Natural killer cell treated with Interleukin-12 subunit alpha and Interleukin-12 subunit beta and Interleukin-15 and Interleukin-18, amount 100 ng/mL, for 72 hours (primary cell): ENCODE results near the gene MICU2. TPM values are rescaled to one million over a fixed set of nuclear protein-coding genes. Genes with fewer than 3 reads are reported as not detected.
"Not testable (repeated sequence)": the region's sequence is repeated elsewhere in the genome, so short reads cannot be mapped to it uniquely, and the experiment has no call there.

Experiments
- ATAC-seq, 2 donors: fragments of 150-1000 bp; cut with Tn5 transposase in 1 of 2; sonication (Bioruptor Pico), chemical (Tn5 transposase) in 1 of 2; 2 replicates each; pipeline ENCODE4 v1.10.0; 2021
- DNase-seq: peaks from one replicate; pipeline ENCODE4 v3.0.0; 2022; ENCODE audit warnings: low spot score
- H3K27ac Mint-ChIP-seq, 2 donors: 1 replicate in 1 of 2; 2 replicates in 1 of 2; pipeline ENCODE4 v1.8.0; 2022; ENCODE audit warnings: mixed read lengths in 2 of 2, mild to moderate bottlenecking in 1 of 2, moderate library complexity in 1 of 2
- H3K27me3 Mint-ChIP-seq, 2 donors: 1 replicate in 1 of 2; 2 replicates in 1 of 2; pipeline ENCODE4 v1.8.0; 2022; ENCODE audit warnings: mixed read lengths in 2 of 2
- H3K36me3 Mint-ChIP-seq: one replicate; pipeline ENCODE4 v1.8.0; 2022; ENCODE audit warnings: mixed read lengths
- H3K4me1 Mint-ChIP-seq, 2 donors: 1 replicate in 1 of 2; 2 replicates in 1 of 2; pipeline ENCODE4 v1.8.0; 2022; ENCODE audit warnings: low read depth in 2 of 2, mixed read lengths in 2 of 2, mild to moderate bottlenecking in 1 of 2
- H3K4me3 Mint-ChIP-seq: one replicate; pipeline ENCODE4 v1.8.0; 2022; ENCODE audit warnings: mixed read lengths
- H3K9me3 Mint-ChIP-seq: 2 replicates; pipeline ENCODE4 v1.8.0; 2022; ENCODE audit warnings: mixed read lengths
- total RNA-seq, 2 donors: library from RNA; stranded (reverse); gene quantifications; one replicate each; pipeline ENCODE4 v1.2.3, GENCODE V29; 2022

MICU2 gene
- total RNA-seq, 2 donors from 2014 or later, result 30.5 to 35.0 TPM

DNA sequence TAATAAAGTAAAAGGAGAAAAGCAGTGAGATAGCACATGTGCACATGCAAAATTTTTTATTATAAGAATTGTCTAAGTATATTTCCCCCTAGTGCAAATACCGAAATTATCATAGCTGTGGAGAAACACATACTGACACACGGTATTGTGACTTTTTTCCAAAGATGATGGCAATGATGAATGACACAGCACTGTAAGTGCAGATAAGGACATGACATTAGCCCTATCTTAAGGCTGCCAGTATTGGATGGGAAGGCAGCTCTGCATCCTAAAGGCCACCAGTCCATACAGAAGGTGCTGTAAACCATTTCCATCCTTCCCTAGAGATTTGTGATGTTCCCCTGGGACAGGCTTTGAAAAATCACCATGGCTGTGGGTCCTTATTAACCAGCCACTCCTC is 11.5 kb upstream of the MICU2 start:
- ATAC-seq (no peak), DNase-seq (no peak)
- no peaks in the 10 kb centered on the region for H3K36me3 Mint-ChIP-seq
- peaks cover 15 to 19% of the 10 kb centered on the region in 2 donors for H3K27me3 Mint-ChIP-seq
- H3K27ac Mint-ChIP-seq, result no peak overlapping the region
- no peaks in the 10 kb centered on the region for H3K4me1 Mint-ChIP-seq
- H3K4me3 Mint-ChIP-seq, result no peak overlapping the region
- H3K9me3 Mint-ChIP-seq, result no peaks in the 10 kb centered on the region

DNA sequence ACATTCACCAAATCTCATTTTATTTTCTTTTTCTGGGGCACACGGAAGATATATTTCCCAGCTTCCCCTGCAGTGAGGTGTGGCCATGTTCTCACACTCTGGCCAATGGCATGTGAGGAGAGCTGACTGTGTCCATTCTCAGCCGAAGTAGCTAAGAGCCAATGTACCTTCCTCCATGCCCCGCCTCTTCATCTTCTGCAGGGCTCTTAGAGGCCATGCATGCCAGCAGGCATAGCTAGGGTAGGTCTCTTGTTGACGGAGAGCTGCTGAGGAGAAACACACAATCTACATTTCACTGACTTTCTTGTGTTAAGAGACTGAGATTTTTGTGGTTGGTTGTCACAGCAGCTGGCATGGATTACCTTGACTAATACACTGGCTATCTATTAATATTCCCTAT is 9.8 kb upstream of the MICU2 start:
- no peak for DNase-seq
- Mint-ChIP-seq H3K4me1 (no peaks in the 10 kb centered on the region), H3K4me3 (no peak overlapping the region), H3K27me3 (peaks cover 10 to 14% of the 10 kb centered on the region in 2 donors), H3K36me3 (no peaks in the 10 kb centered on the region), H3K27ac (no peak overlapping the region), H3K9me3 (no peaks in the 10 kb centered on the region)
- no peak for ATAC-seq

DNA sequence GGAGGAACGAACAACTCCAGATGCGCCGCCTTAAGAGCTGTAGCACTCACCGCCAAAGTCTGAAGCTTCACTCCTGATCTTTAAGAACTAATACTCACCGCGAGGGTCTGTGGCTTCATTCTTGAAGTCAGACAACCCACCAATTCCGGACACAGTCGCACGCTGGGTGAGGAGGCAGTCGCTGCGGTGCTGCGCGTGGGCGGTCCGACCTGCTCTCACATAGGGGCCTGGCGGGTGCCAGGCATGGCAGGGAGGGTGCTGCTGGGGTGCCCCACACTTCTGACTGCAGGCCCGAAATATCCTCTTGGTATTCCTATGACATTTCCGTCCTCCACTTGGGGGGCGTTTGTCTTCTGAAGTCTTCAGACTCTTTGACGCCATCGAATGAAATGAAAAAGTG is 7.4 kb upstream of the MICU2 start:
- Mint-ChIP-seq H3K4me3 (no peak overlapping the region), H3K4me1 (no peaks in the 10 kb centered on the region), H3K36me3 (no peaks in the 10 kb centered on the region), H3K9me3 (no peaks in the 10 kb centered on the region), H3K27ac (no peak overlapping the region), H3K27me3 (peaks cover 0 to 10% of the 10 kb centered on the region in 2 donors)
- no peak for ATAC-seq
- no peak for DNase-seq

DNA sequence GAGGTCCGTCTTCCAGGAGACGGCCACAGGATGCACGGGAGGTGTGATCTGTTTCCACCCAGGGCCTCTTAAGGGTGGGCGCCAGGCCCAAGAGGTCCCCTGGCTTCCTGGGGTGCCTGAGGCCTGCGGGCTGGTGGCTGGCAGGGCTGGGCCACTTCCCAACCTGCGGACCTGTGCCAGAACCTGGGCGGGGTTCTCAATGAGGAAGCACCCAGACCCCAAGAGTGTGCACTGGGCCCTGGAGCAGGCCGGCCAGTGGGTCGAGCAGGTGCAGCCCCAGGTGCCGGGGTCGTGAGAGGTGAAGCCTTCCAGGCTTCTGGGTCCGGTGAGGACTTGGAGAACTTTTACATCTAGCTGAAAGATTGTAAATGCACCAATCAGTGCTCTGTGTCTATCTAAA is 6.7 kb upstream of the MICU2 start:
- no peak for ATAC-seq
- Mint-ChIP-seq H3K27ac (no peak overlapping the region), H3K36me3 (no peaks in the 10 kb centered on the region), H3K27me3 (peaks cover 0 to 10% of the 10 kb centered on the region in 2 donors), H3K9me3 (no peaks in the 10 kb centered on the region), H3K4me3 (no peak overlapping the region), H3K4me1 (no peaks in the 10 kb centered on the region)
- no peak for DNase-seq

DNA sequence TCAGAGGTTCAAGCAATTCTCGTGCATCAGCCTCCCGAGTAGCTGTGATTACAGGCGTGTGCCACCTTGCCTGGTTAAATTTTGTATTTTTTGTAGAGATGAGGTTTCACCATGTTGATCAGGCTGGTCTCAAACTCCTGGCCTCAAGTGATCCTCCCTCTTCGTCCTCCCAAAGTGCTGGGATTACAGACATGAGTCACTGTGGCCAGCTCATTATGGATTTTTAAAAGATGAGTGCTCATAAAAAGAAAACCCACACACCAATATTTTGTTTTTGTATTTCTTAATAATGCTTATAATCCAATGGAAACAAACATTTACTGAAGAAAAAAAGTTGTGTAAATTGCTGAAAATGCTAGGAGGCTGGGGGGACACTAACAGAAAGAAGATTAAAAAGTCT is 5.0 kb upstream of the MICU2 start:
- Mint-ChIP-seq H3K27ac (no peak overlapping the region), H3K4me1 (peaks cover 11 to 12% of the 10 kb centered on the region in 2 donors), H3K4me3 (no peak overlapping the region), H3K27me3 (peaks cover 0 to 10% of the 10 kb centered on the region in 2 donors), H3K9me3 (peaks cover 3% of the 10 kb centered on the region), H3K36me3 (no peaks in the 10 kb centered on the region)
- ATAC-seq (no peak), DNase-seq (no peak)

DNA sequence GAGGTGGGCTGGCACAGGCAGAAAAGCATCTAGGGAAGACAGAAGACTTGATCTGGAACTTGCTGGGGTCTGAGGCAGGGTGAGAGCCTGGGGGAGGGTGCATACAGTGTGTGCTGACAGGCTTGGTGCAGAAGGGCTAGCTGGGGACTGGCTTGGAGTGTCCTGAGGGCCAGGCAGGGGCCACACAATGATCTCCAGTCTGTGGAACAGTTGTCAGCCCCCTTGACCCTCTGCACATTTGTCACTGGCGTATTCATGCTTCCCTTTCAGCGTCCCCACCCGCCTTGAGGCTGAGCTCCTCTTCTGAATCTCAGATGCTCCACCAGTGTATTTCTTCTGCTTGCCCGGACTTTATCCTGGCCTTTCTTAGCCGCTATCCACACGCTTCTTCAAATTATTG is 2.8 kb upstream of the MICU2 start:
- Mint-ChIP-seq H3K27me3 (peaks cover 0 to 10% of the 10 kb centered on the region in 2 donors), H3K9me3 (peaks cover 3% of the 10 kb centered on the region), H3K4me3 (no peak overlapping the region), H3K4me1 (peaks cover 11 to 12% of the 10 kb centered on the region in 2 donors), H3K27ac (no peak overlapping the region), H3K36me3 (no peaks in the 10 kb centered on the region)
- DNase-seq (no peak), ATAC-seq (no peak)

DNA sequence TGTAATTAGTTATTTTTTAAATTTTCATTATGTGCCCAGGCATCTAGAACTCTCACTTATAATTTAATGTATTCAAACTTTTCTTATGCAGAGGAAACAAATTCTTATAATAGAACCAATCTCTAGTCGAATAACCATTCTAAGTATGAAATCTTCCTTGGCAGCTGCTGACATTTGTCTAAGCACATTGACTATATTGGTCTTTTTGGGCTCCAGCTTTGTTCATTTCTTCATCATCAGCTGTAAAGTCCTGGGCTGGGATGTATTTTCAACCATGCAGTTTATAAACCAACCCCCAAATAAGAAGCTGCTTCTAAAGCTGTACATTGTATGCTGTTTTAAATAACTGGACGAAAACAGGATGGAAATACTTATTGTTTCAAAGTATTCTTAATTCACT is 2.3 kb upstream of the MICU2 start:
- ATAC-seq, result no peak
- H3K4me3 Mint-ChIP-seq, result no peak overlapping the region
- no peak overlapping the region for H3K27ac Mint-ChIP-seq
- peaks cover 5% of the 10 kb centered on the region for H3K36me3 Mint-ChIP-seq
- H3K27me3 Mint-ChIP-seq, result peaks cover 0 to 10% of the 10 kb centered on the region in 2 donors
- no peak for DNase-seq
- peaks cover 15 to 17% of the 10 kb centered on the region in 2 donors for H3K4me1 Mint-ChIP-seq
- H3K9me3 Mint-ChIP-seq, result peaks cover 3% of the 10 kb centered on the region

DNA sequence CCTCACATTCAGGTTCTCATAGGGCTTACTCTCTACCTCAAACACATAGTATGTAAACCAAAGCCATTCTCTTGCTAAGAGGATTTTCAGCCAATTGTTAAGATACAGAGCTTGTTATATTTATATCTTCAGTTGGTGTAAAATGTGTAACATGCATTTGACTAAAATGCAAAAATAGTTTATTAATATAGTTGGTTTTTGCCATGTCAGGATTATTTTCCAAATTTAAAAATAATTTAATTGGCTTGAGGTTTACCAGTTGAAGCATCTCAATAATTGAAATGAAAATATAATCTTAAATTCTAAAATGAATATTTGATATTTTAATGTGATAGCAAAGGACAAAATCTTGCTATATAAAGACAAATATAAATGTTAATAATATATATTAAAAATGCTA is 7.2 kb downstream of the MICU2 start:
- H3K4me3 Mint-ChIP-seq, result no peak overlapping the region
- ATAC-seq (no peak), DNase-seq (no peak)
- H3K27ac Mint-ChIP-seq, result peak overlapping the region; percentile 19 to 72
- H3K36me3 Mint-ChIP-seq, result peaks cover 7% of the 10 kb centered on the region
- no peaks in the 10 kb centered on the region for H3K9me3 Mint-ChIP-seq
- peaks cover 58 to 59% of the 10 kb centered on the region in 2 donors for H3K4me1 Mint-ChIP-seq
- no peaks in the 10 kb centered on the region for H3K27me3 Mint-ChIP-seq

DNA sequence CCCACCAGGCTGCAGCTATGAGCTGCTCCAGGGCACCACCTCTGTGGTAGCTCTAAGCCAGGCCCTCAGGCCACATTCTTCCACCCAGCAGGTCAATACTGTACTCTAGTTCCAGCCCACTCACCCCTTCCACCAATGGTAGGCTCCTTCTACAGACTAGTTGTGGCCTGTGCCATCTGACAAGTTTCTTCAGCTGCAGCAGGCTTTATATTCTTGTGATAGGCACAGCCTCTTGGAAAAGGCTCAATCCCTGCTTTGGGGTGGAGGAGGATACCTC is 8.5 kb downstream of the MICU2 start:
- H3K9me3 Mint-ChIP-seq, result no peaks in the 10 kb centered on the region
- peak overlapping the region in 1 of 2 donors; percentile 72 for H3K27ac Mint-ChIP-seq
- no peaks in the 10 kb centered on the region for H3K36me3 Mint-ChIP-seq
- H3K4me3 Mint-ChIP-seq, result no peak overlapping the region
- ATAC-seq, result peak; percentile 27 to 67
- DNase-seq, result no peak
- no peaks in the 10 kb centered on the region for H3K27me3 Mint-ChIP-seq
- H3K4me1 Mint-ChIP-seq, result peaks cover 61 to 63% of the 10 kb centered on the region in 2 donors

DNA sequence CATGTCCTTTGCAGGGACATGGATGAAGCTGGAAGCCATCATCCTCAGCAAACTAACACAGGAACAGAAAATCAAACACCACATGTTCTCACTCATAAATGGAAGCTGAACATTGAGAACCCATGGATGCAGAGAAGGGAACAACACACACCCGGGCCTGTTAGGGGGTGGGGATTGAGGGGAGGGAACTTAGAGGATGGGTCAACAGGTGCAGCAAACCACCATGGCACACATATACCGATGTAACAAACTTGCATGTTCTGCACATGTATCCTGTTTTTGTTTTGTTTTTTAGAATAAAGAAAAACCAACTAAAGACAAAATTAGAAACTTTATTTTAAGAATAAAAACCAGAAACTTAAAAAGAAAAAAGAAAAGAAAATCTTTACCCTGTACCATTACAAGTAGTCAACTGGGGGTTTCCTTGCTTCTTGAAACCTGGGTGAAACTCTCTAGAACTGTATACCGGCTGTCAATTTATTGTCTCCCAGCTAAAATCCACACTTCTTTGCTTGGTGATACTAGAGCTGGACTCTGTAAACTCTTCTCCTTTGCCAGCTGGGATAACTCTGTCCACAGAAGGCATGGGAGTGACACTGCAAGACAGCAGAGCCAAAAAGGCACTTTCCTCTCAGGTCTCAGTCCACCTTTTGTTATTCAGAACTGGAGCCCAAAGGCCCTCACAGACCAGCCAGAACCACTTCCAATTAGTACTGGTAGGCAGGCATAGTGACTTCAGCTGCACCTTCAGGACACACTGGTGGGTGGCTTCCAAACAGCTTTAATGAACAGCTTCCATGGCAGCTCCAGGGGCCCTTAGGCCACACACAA is 9.0 kb downstream of the MICU2 start:
- Mint-ChIP-seq H3K27me3 (no peaks in the 10 kb centered on the region), H3K27ac (no peak overlapping the region), H3K9me3 (no peaks in the 10 kb centered on the region), H3K4me3 (no peak overlapping the region), H3K36me3 (no peaks in the 10 kb centered on the region), H3K4me1 (peaks cover 58 to 61% of the 10 kb centered on the region in 2 donors)
- DNase-seq (no peak), ATAC-seq (no peak)

DNA sequence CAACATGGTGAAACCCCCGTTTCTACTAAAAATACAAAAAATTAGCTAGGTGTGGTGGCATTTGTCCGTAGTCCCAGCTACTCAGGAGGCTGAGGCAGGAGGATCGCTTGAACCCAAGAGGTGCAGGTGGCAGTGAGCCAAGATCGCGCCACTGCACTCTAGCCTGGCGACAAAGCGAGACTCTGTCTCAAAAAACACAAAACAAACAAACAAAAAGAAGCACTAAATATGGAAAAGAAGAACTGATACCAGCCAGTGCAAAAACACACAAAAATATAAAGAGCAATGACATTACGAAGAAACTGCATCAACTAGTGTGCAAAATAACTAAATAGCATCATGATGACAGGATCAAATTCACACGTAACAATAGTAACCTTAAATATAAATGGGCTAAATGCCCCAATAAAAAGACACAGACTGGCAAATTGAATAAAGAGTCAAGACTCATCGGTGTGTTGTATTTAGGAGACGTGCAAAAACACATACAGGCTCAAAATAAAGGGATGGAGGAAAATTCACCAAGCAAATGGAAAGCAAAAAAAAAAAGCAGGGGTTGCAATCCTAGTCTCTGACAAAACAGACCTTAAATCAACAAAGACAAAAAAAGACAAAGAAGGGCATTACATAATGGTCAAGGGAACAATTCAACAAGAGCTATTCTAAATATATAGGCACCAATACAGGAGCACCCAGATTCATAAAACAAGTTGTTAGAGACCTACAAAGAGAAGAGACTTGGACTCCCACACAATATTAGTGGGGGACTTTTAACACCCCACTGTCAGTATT is 13.1 kb downstream of the MICU2 start:
- ATAC-seq, H3K4me3 Mint-ChIP-seq, H3K27me3 Mint-ChIP-seq, DNase-seq, H3K36me3 Mint-ChIP-seq, H3K9me3 Mint-ChIP-seq: not testable (repeated sequence)
- peaks cover 69 to 70% of the 10 kb centered on the region in 2 donors for H3K4me1 Mint-ChIP-seq
- peak overlapping the region in 1 of 2 donors; percentile 4 for H3K27ac Mint-ChIP-seq

DNA sequence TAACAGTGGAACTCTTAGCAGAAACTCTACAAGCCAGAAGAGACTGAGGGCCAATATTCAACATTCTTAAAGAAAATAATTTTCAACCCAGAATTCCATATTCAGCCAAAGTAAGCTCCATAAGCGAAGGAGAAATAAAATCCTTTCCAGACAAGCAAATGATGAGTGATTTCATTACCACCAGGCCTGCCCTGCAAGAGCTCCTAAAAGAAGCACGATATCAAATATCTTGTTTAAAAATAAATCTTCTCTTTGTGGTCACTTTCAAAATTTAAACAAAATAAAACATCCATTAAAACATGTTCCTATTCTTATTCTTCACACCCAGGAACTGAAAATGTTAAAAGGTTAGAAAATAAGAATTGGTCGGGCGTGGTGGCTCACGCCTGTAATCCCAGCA is 13.7 kb downstream of the MICU2 start:
- no peak overlapping the region for H3K4me3 Mint-ChIP-seq
- H3K27me3 Mint-ChIP-seq, result no peaks in the 10 kb centered on the region
- H3K27ac Mint-ChIP-seq, result no peak overlapping the region
- peaks cover 64 to 65% of the 10 kb centered on the region in 2 donors for H3K4me1 Mint-ChIP-seq
- DNase-seq (no peak), ATAC-seq (no peak)
- no peaks in the 10 kb centered on the region for H3K36me3 Mint-ChIP-seq
- H3K9me3 Mint-ChIP-seq, result no peaks in the 10 kb centered on the region

DNA sequence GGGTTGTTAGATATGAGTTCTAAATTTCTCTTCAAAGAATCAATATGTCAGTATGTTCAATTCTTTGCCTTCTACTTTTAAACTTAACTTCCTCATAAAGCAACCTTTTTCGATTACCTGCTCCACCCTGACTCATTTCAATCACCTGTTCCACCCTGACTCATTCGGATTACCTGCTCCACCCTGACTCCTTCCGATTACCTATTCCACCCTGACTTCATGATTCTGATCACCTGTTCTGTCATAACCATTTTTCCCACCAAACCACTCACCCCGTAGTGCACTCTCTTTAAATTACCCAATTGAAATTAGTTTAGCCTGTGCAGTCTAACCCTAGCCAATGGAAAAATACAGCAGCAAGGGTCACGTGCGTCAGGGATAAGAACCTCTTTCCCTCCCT is 14.5 kb downstream of the MICU2 start:
- ATAC-seq, H3K9me3 Mint-ChIP-seq, H3K4me3 Mint-ChIP-seq, H3K27me3 Mint-ChIP-seq, H3K27ac Mint-ChIP-seq, H3K36me3 Mint-ChIP-seq, DNase-seq: not testable (repeated sequence)
- H3K4me1 Mint-ChIP-seq, result peaks cover 64% of the 10 kb centered on the region in 2 donors

DNA sequence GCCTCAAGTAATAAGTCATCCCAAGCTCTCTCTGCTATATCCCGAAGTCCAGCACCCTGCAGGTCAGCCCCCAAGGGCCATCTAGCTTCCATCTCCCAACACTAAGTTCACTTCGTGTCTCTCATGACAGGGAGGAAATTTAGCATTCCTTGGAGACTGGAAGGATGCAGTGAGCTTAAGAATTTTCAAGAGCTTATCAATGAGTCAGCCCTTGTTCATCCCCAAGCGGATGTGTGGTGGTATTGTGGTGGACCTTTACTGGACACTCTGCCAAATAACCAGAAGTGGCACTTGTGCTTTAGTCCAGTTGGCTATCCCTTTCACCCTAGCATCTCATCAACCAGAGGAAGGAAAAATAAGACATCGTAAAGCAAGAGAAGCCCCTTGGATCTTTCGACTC is 15.6 kb downstream of the MICU2 start:
- peaks cover 53 to 54% of the 10 kb centered on the region in 2 donors for H3K4me1 Mint-ChIP-seq

More for the DNA sequence above, 15.6 kb downstream of the MICU2 start:
- not testable (repeated sequence) for H3K4me3 Mint-ChIP-seq, DNase-seq, H3K36me3 Mint-ChIP-seq, H3K27me3 Mint-ChIP-seq, ATAC-seq, H3K27ac Mint-ChIP-seq, H3K9me3 Mint-ChIP-seq
